ENCODE measurements around the gene OR52L1. TPM values are rescaled to one million over a fixed set of nuclear protein-coding genes. Genes with fewer than 3 reads are reported as not detected.

Gene OR52L1
- total and polyA plus RNA-seq, 2 of the 8 experiments (the other 6 are each of a cell fraction or from before 2014, with no cell fraction given), result 0.24 TPM; not detected in 1

Small RNA genes within 50 kb of the gene (small RNA-seq; reads per million reads assigned to genes)
- gene RNA5SP329 (ENCODE audit: insufficient read depth), result not detected

Other genes starting within 250 kb of the OR52L1 start
- gene OR52N4, start 232.7 kb downstream of the OR52L1 start, total RNA-seq (2021; fragmentation: NEBNext Ultra II Directional; extraction: Animal tissue kit (Norgen Biotek cat#: 25700)), result not detected in 2 replicates
- 3.5 and 3.7 TPM in 2 replicates for gene OR52N4, start 232.7 kb downstream of the OR52L1 start, polyA plus RNA-seq (2011; rRNA removed)
- not detected in 2 replicates for gene OR52N5, start 203.6 kb downstream of the OR52L1 start, total RNA-seq (2021; fragmentation: NEBNext Ultra II Directional; extraction: Animal tissue kit (Norgen Biotek cat#: 25700))
- gene OR52N5, start 203.6 kb downstream of the OR52L1 start, polyA plus RNA-seq (2011; rRNA removed), result 0.06 and 0.12 TPM in 2 replicates
- not detected in 2 replicates for gene OR52N1, start 195.7 kb downstream of the OR52L1 start, total RNA-seq (2021; fragmentation: NEBNext Ultra II Directional; extraction: Animal tissue kit (Norgen Biotek cat#: 25700))
- gene OR52N1, start 195.7 kb downstream of the OR52L1 start, polyA plus RNA-seq (2011; rRNA removed), result 0.09 TPM in 1 of 2 replicates, not detected in the other
- gene OR52N2, start 178.1 kb downstream of the OR52L1 start, total RNA-seq (2021; fragmentation: NEBNext Ultra II Directional; extraction: Animal tissue kit (Norgen Biotek cat#: 25700)), result 0.33 and 0.39 TPM in 2 replicates
- 3.8 and 4.8 TPM in 2 replicates for gene OR52N2, start 178.1 kb downstream of the OR52L1 start, polyA plus RNA-seq (2011; rRNA removed)
- gene OR52E6, start 145.1 kb downstream of the OR52L1 start, total RNA-seq (2021; fragmentation: NEBNext Ultra II Directional; extraction: Animal tissue kit (Norgen Biotek cat#: 25700)), result not detected in 2 replicates
- gene OR52E6, start 145.1 kb downstream of the OR52L1 start, polyA plus RNA-seq (2011; rRNA removed), result 0.14 TPM in 1 of 2 replicates, not detected in the other
- gene OR52E8, start 129.3 kb downstream of the OR52L1 start, total RNA-seq (2021; fragmentation: NEBNext Ultra II Directional; extraction: Animal tissue kit (Norgen Biotek cat#: 25700)), result not detected in 2 replicates
- not detected in 2 replicates for gene OR52E8, start 129.3 kb downstream of the OR52L1 start, polyA plus RNA-seq (2011; rRNA removed)
- gene OR52E4, start 106.4 kb downstream of the OR52L1 start, total RNA-seq (2021; fragmentation: NEBNext Ultra II Directional; extraction: Animal tissue kit (Norgen Biotek cat#: 25700)), result not detected in 2 replicates
- not detected in 2 replicates for gene OR52E4, start 106.4 kb downstream of the OR52L1 start, polyA plus RNA-seq (2011; rRNA removed)
- gene OR52E5, start 93.8 kb downstream of the OR52L1 start, total RNA-seq (2021; fragmentation: NEBNext Ultra II Directional; extraction: Animal tissue kit (Norgen Biotek cat#: 25700)), result not detected in 2 replicates
- gene OR52E5, start 93.8 kb downstream of the OR52L1 start, polyA plus RNA-seq (2011; rRNA removed), result not detected in 2 replicates
- gene OR56A3, start 44.7 kb downstream of the OR52L1 start, total RNA-seq (2021; fragmentation: NEBNext Ultra II Directional; extraction: Animal tissue kit (Norgen Biotek cat#: 25700)), result not detected in 2 replicates
- gene OR56A3, start 44.7 kb downstream of the OR52L1 start, polyA plus RNA-seq (2011; rRNA removed), result not detected in 2 replicates
- not detected in 2 replicates for gene OR56A5, start 18.5 kb downstream of the OR52L1 start, total RNA-seq (2021; fragmentation: NEBNext Ultra II Directional; extraction: Animal tissue kit (Norgen Biotek cat#: 25700))
- 0.08 and 0.14 TPM in 2 replicates for gene OR56A5, start 18.5 kb downstream of the OR52L1 start, polyA plus RNA-seq (2011; rRNA removed)
- gene OR56A4, start 20.0 kb upstream of the OR52L1 start, total RNA-seq (2021; fragmentation: NEBNext Ultra II Directional; extraction: Animal tissue kit (Norgen Biotek cat#: 25700)), result not detected in 2 replicates
- 0.15 and 0.17 TPM in 2 replicates for gene OR56A4, start 20.0 kb upstream of the OR52L1 start, polyA plus RNA-seq (2011; rRNA removed)
- gene OR56A1, start 43.8 kb upstream of the OR52L1 start, total RNA-seq (2021; fragmentation: NEBNext Ultra II Directional; extraction: Animal tissue kit (Norgen Biotek cat#: 25700)), result 0.06 and 0.09 TPM in 2 replicates
- gene OR56A1, start 43.8 kb upstream of the OR52L1 start, polyA plus RNA-seq (2011; rRNA removed), result 0.02 and 0.20 TPM in 2 replicates
- gene OR56B4, start 120.7 kb upstream of the OR52L1 start, total RNA-seq (2021; fragmentation: NEBNext Ultra II Directional; extraction: Animal tissue kit (Norgen Biotek cat#: 25700)), result not detected in 2 replicates
- not detected in 2 replicates for gene OR56B4, start 120.7 kb upstream of the OR52L1 start, polyA plus RNA-seq (2011; rRNA removed)
- not detected in 2 replicates for gene OR52B2, start 183.3 kb upstream of the OR52L1 start, total RNA-seq (2021; fragmentation: NEBNext Ultra II Directional; extraction: Animal tissue kit (Norgen Biotek cat#: 25700))
- 0.15 TPM in 1 of 2 replicates, not detected in the other for gene OR52B2, start 183.3 kb upstream of the OR52L1 start, polyA plus RNA-seq (2011; rRNA removed)
- not detected in 2 replicates for gene OR52W1, start 212.2 kb upstream of the OR52L1 start, total RNA-seq (2021; fragmentation: NEBNext Ultra II Directional; extraction: Animal tissue kit (Norgen Biotek cat#: 25700))
- gene OR52W1, start 212.2 kb upstream of the OR52L1 start, polyA plus RNA-seq (2011; rRNA removed), result not detected in 2 replicates
- not detected in 2 replicates for gene C11orf42, start 218.6 kb upstream of the OR52L1 start, total RNA-seq (2021; fragmentation: NEBNext Ultra II Directional; extraction: Animal tissue kit (Norgen Biotek cat#: 25700))
- gene C11orf42, start 218.6 kb upstream of the OR52L1 start, polyA plus RNA-seq (2011; rRNA removed), result not detected in 2 replicates
- gene FHIP1B, start 247.7 kb upstream of the OR52L1 start, total RNA-seq (2021; fragmentation: NEBNext Ultra II Directional; extraction: Animal tissue kit (Norgen Biotek cat#: 25700)), result 16.8 TPM in 2 replicates
- gene FHIP1B, start 247.7 kb upstream of the OR52L1 start, polyA plus RNA-seq (2011; rRNA removed), result 41.9 and 67.1 TPM in 2 replicates

Data from H1 (cell line).